Calu3 (cell line): ENCODE measurements around the gene ANTXR2. TPM values are rescaled to one million over a fixed set of nuclear protein-coding genes. Genes with fewer than 3 reads are reported as not detected.

Experiments used
- BruUV-seq: library from RNA; stranded (reverse); fragments of 400-500 nt; replicated peaks from 2 replicates; lab custom pipeline; 2021; lab: Mats Ljungman, UMichigan
- CTCF ChIA-PET: fragments of 300-600 bp; sonication (Branson Sonifier 250); formaldehyde crosslinking; loops from one replicate; lab custom pipeline; 2022; ENCODE audit warnings: antibody characterized with exemption; lab: Charles Lee
- DNase-seq: peaks from one replicate; pipeline ENCODE4 v3.0.0; 2022
- H3K27ac Mint-ChIP-seq: one replicate; pipeline ENCODE4 v1.8.0; 2022; ENCODE audit warnings: mixed read lengths; ENCODE audit not compliant: unreplicated experiment
- H3K27me3 Mint-ChIP-seq: one replicate; pipeline ENCODE4 v1.8.0; 2022; ENCODE audit warnings: mixed read lengths; ENCODE audit not compliant: unreplicated experiment
- H3K36me3 Mint-ChIP-seq: one replicate; pipeline ENCODE4 v1.8.0; 2022; ENCODE audit warnings: mild to moderate bottlenecking, moderate library complexity, mixed read lengths; ENCODE audit not compliant: insufficient read depth, unreplicated experiment
- H3K4me1 Mint-ChIP-seq: one replicate; pipeline ENCODE4 v1.8.0; 2022; ENCODE audit warnings: mild to moderate bottlenecking, low read depth, mixed read lengths; ENCODE audit not compliant: unreplicated experiment
- H3K4me3 Mint-ChIP-seq: one replicate; pipeline ENCODE4 v1.8.0; 2022; ENCODE audit warnings: mild to moderate bottlenecking, low read depth, moderate library complexity, mixed read lengths; ENCODE audit not compliant: unreplicated experiment
- H3K9me3 Mint-ChIP-seq: one replicate; pipeline ENCODE4 v1.8.0; 2022; ENCODE audit warnings: low read depth, mixed read lengths; ENCODE audit not compliant: unreplicated experiment
- CTCF ChIP-seq: fragments of 200-600 bp; IDR thresholded peaks from one replicate; pipeline ENCODE4 v1.8.0; 2022; ENCODE audit warnings: antibody characterized with exemption; ENCODE audit not compliant: unreplicated experiment
- intact Hi-C: fragments of 100-400 bp; cut with micrococcal nuclease; formaldehyde crosslinking; loops from one replicate; pipeline ENCODE4 v1.10.0; 2022; ENCODE audit not compliant: unreplicated experiment
- total RNA-seq: library from RNA; stranded (reverse); gene quantifications from 2 replicates; pipeline ENCODE4 v1.2.3, GENCODE V29; 2022

The ANTXR2 gene
- total RNA-seq, 1 experiment from 2014 or later = 23.6 TPM

GRCh38 chr4:80016506-80016905, 56.5 kb downstream of the ANTXR2 start:
- Mint-ChIP-seq H3K27ac (no peak overlapping the region), H3K27me3 (no peaks in the 10 kb centered on the region), H3K4me1 (no peaks in the 10 kb centered on the region), H3K36me3 (peaks cover 6% of the 10 kb centered on the region), H3K9me3 (no peaks in the 10 kb centered on the region), H3K4me3 (no peak overlapping the region)
- CTCF ChIA-PET = no interaction called here
- intact Hi-C loops = no loop called here
- DNase-seq = no peak
- no peak for TF ChIP-seq CTCF
- no TSS peak for BruUV-seq

DNA sequence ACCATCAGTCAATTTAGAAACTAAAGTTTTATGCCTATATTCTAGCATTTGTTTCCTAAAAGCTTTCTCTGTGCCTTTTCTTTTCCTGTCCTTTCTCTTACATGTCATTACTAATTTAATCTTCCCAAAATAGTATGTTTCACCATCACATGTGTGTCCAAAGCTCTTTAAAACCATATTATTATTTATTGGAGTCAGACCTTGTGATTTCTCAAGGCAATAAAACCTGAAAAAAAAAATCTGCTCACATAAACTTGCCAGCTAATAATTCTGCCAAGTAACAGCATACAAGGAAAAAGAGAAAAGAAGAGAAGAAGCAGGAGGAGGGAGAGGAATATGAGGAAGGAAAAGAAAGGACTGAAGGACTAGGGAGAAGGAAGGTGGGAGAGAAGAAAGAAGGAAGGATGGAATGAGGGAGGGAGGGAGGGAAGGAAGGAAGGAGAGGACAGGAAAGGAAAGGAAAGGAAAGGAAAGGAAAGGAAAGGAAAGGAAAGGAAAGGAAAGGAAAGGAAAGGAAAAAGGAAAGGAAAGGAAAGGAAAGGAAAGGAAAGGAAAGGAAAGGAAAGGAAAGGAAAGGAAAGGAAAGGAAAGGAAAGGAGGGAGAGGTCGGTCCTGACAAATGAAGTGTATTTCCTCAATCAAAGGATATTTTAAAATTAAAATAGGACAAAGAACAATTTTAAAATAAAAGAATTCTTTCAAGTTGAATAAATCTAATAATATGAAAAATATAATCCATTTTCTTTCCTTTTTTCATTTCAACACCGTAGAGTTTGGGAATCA, 57.4 kb downstream of the ANTXR2 start:
- H3K36me3 Mint-ChIP-seq = peaks cover 6% of the 10 kb centered on the region
- H3K4me1 Mint-ChIP-seq = no peaks in the 10 kb centered on the region
- H3K4me3 Mint-ChIP-seq = no peak overlapping the region
- no peaks in the 10 kb centered on the region for H3K9me3 Mint-ChIP-seq
- no peak overlapping the region for H3K27ac Mint-ChIP-seq
- CTCF ChIA-PET = no interaction called here
- DNase-seq = no peak
- TF ChIP-seq CTCF = no peak
- H3K27me3 Mint-ChIP-seq = no peaks in the 10 kb centered on the region
- intact Hi-C loops = no loop called here
- BruUV-seq = no TSS peak

DNA sequence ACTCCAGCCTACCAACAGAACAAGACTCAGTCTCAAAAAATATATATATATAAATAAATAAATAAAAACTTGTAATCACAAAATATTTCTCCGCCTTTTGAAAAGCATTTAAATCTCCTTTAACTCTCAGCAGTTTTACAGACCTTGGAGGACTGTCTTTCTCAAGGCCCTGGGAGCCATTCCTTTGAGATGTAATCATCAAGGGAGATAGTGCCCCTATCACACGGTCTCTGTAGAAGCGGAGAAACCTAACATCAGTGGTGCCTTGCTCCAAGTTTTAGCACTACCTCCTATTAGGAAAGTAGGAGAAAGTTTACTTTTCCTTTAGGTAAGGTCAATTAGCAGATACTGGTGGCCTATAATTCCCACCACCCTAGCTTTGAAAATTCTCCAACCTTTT, 58.5 kb downstream of the ANTXR2 start:
- no TSS peak for BruUV-seq
- intact Hi-C loops = no loop called here
- Mint-ChIP-seq H3K36me3 (peaks cover 6% of the 10 kb centered on the region), H3K27ac (no peak overlapping the region), H3K27me3 (no peaks in the 10 kb centered on the region), H3K4me1 (no peaks in the 10 kb centered on the region), H3K9me3 (no peaks in the 10 kb centered on the region), H3K4me3 (no peak overlapping the region)
- CTCF ChIA-PET = interaction anchor here (0.5 kb wide), 1 partner anchor 1199 kb away, joined by 3 read pairs; no protein-coding TSS in a partner anchor
- no peak for DNase-seq
- TF ChIP-seq CTCF = no peak

DNA sequence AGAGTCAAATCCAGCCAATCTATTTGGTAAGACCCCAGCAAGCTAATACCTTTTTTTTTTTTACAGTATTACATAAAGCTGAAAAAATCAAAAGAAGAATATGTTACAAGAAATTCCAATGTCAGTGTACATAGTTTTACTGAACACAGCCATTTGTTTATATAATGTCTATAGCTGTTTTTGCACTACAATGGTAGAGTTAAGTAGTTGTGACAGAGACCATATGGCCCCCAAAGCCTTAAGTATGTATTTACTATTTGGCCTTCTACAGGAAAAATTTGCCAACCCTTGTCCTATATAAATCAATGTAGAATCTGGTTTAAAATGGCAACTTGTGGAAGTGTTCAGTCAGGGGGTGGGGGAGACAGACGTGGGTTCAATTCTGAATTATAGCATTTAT, 60.7 kb downstream of the ANTXR2 start:
- no peak for TF ChIP-seq CTCF
- no peak for DNase-seq
- Mint-ChIP-seq H3K4me1 (no peaks in the 10 kb centered on the region), H3K27ac (no peak overlapping the region), H3K4me3 (no peak overlapping the region), H3K9me3 (no peaks in the 10 kb centered on the region), H3K36me3 (peaks cover 6% of the 10 kb centered on the region), H3K27me3 (no peaks in the 10 kb centered on the region)
- BruUV-seq = no TSS peak
- intact Hi-C loops = no loop called here
- CTCF ChIA-PET = no interaction called here
